Endothelial cell of umbilical vein (primary cell): ENCODE measurements around the gene KLHL25.

Experiments used
- EZH2 ChIP-seq: IDR thresholded peaks from 2 replicates; pipeline ENCODE4 v1.6.1; 2012; ENCODE audit warnings: borderline replicate concordance, low read depth, mild to moderate bottlenecking, moderate library complexity, low read length, inconsistent platforms; ENCODE audit not compliant: severe bottlenecking
- MYC ChIP-seq: IDR thresholded peaks from one replicate; pipeline ENCODE4 v1.6.1; 2011; ENCODE audit warnings: mild to moderate bottlenecking, low read depth, low read length
- POLR2A ChIP-seq: IDR thresholded peaks from 2 replicates; pipeline ENCODE4 v1.6.1; 2012; ENCODE audit warnings: low read depth, mild to moderate bottlenecking, control low read depth, low read length
- POLR2AphosphoS5 ChIP-seq: IDR thresholded peaks from 2 replicates; pipeline ENCODE4 v1.6.1; 2012; ENCODE audit warnings: low read depth, mild to moderate bottlenecking, control low read depth, low read length, moderate library complexity; ENCODE audit not compliant: insufficient read depth
- TF ChIP-seq, protein P1 (sequence below), 2 donors: IDR thresholded peaks; 1 replicate in 1 of 2; 2 replicates in 1 of 2; pipeline ENCODE4 v1.5.1; 2011; ENCODE audit warnings: low read length in 2 of 2, mild to moderate bottlenecking in 2 of 2, moderate library complexity in 2 of 2, control low read depth in 1 of 2, inconsistent platforms in 1 of 2, low read depth in 1 of 2; ENCODE audit not compliant: insufficient read depth in 1 of 2; ENCODE audit errors: extremely low read depth in 1 of 2

DNA sequence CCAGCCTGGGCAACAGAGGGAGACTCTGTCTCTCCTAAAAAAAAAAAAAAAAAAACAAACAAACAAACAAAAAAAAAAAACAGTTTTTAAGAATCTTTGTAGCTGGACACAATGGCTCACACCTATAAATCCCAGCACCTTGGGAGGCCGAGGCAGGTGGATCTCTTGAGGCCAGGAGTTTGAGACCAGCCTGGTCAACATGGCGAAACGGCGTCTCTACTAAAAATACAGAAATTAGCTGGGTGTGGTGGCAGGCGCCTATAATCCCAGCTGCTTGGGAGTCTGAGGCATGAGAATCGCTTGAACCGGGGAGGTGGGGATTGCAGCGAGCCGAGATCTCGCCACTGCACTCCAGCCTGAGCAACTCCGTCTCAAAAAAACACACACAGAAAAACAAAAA lies 53.1 kb downstream of the KLHL25 start:
- TF ChIP-seq, protein P1, sequence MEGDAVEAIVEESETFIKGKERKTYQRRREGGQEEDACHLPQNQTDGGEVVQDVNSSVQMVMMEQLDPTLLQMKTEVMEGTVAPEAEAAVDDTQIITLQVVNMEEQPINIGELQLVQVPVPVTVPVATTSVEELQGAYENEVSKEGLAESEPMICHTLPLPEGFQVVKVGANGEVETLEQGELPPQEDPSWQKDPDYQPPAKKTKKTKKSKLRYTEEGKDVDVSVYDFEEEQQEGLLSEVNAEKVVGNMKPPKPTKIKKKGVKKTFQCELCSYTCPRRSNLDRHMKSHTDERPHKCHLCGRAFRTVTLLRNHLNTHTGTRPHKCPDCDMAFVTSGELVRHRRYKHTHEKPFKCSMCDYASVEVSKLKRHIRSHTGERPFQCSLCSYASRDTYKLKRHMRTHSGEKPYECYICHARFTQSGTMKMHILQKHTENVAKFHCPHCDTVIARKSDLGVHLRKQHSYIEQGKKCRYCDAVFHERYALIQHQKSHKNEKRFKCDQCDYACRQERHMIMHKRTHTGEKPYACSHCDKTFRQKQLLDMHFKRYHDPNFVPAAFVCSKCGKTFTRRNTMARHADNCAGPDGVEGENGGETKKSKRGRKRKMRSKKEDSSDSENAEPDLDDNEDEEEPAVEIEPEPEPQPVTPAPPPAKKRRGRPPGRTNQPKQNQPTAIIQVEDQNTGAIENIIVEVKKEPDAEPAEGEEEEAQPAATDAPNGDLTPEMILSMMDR (IDR thresholded peaks at IDR 0.05; ENCODE audit: extremely low read depth in 1 of 2, insufficient read depth in 1 of 2, low read depth in 1 of 2, low read length in 2 of 2), result no peak
- TF ChIP-seq POLR2A (no peak), EZH2 (no peak), MYC (no peak), POLR2AphosphoS5 (no peak)
